ENCODE data around the gene ABCG1.

Gene ABCG1

DNA sequence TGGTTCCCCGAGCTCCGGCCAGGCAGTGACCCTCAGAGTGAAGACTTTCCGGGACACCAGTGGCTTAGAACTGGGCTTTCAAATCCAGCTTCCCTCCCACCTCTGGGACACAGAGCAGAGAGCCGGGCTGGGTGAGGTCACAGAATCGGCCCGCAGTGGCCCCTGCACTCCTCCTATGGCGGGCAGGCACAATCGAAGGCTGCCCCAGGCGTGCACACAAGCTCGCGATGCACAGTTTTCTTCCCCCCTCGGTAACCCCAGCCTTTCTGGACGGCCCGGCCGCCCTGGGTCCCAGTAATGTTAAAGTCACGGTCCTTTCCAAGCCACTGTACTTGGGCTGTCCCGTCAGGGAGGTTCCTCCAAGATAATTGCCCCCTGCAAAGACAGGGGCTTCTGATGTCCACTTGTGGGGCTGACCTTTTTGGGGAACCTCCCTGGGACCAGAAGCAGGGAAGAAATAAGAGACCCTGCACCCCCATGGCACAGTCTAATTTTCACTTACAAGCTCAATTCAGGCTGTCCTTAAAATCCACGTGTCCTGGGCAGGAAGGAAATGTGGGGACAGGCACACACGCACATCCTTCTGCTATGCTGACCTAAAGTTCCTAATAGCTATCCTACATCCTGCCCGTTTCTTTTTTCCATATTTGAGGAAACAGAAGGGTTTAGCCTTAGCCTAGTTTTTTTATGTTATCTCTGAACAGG lies 82.6 kb downstream of the ABCG1 start:
- H3K27me3 ChIP-seq (replicated peaks; ENCODE audit: insufficient read depth, low read length): peaks cover 99% of the 10 kb centered on the region
- H3K36me3 ChIP-seq (replicated peaks; ENCODE audit: insufficient read depth, low read length): no peaks in the 10 kb centered on the region
- no peaks in the 10 kb centered on the region for H3K4me1 ChIP-seq (ENCODE audit: low read length)
- DNase-seq: no peak
- no peaks in the 10 kb centered on the region for H4K20me1 ChIP-seq (ENCODE audit: insufficient read depth, low read length)
- no peaks in the 10 kb centered on the region for H3K79me2 ChIP-seq (ENCODE audit: low read length)
- H3K4me2 ChIP-seq (ENCODE audit: low read depth, low read length): no peak overlapping the region
- H3K9me3 ChIP-seq (replicated peaks; ENCODE audit: insufficient read depth, low read length): no peaks in the 10 kb centered on the region
- H3F3A ChIP-seq (ENCODE audit: insufficient read depth, low read length): no peaks in the 10 kb centered on the region; the same call in 1 of the 2 replicates
- H2AFZ ChIP-seq (ENCODE audit: low read length): no peak overlapping the region
- H3K9ac ChIP-seq (ENCODE audit: low read length): no peak overlapping the region
- H3K9me2 ChIP-seq (replicated peaks; ENCODE audit: insufficient read depth, low read length): no peaks in the 10 kb centered on the region
- no peak overlapping the region for H3K4me3 ChIP-seq (ENCODE audit: low read length)
- TF ChIP-seq EZH2phosphoT487 (IDR thresholded peaks at IDR 0.05; ENCODE audit: low read length): no peak
- TF ChIP-seq, protein P1, sequence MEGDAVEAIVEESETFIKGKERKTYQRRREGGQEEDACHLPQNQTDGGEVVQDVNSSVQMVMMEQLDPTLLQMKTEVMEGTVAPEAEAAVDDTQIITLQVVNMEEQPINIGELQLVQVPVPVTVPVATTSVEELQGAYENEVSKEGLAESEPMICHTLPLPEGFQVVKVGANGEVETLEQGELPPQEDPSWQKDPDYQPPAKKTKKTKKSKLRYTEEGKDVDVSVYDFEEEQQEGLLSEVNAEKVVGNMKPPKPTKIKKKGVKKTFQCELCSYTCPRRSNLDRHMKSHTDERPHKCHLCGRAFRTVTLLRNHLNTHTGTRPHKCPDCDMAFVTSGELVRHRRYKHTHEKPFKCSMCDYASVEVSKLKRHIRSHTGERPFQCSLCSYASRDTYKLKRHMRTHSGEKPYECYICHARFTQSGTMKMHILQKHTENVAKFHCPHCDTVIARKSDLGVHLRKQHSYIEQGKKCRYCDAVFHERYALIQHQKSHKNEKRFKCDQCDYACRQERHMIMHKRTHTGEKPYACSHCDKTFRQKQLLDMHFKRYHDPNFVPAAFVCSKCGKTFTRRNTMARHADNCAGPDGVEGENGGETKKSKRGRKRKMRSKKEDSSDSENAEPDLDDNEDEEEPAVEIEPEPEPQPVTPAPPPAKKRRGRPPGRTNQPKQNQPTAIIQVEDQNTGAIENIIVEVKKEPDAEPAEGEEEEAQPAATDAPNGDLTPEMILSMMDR (IDR thresholded peaks at IDR 0.05; ENCODE audit: low read length): no peak
- TF ChIP-seq EZH2 (optimal IDR thresholded peaks at IDR 0.05; ENCODE audit: low read depth, low read length): no peak
- no peak overlapping the region for H3K27ac ChIP-seq (ENCODE audit: low read length)

DNA sequence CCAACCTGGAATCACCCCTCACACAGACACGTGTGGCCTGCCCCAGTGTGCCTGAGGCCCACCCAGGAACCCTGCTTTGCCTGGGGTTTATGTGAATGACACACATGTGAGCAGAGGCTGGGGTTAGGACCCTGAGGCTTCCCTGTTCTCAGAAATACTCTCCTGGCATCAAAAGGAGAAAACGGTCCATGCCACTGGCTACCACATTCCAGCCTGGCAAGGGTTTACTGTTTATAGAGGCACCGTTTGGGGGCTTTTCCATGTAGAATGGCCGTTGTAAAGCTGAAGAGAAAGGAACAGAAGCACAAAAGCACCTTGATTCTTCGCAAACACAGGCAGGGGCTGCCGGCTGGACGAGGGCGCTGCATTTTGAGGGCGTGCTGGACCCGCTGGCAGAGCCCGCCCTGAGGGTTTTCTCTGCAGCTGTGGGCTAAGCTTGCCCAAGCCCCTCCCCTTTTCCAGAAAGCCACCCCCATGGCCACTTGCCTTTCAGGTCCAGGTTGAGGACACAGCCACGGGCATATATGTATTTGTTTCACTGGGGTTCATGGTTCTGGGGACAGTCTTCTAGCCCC lies 83.2 kb downstream of the ABCG1 start:
- DNase-seq: no peak
- TF ChIP-seq EZH2phosphoT487 (IDR thresholded peaks at IDR 0.05; ENCODE audit: low read length) (no peak), EZH2 (optimal IDR thresholded peaks at IDR 0.05; ENCODE audit: low read depth, low read length) (no peak)
- TF ChIP-seq, protein P1 (IDR thresholded peaks at IDR 0.05; ENCODE audit: low read length): no peak
- no peak overlapping the region for H3K4me3 ChIP-seq (ENCODE audit: low read length)
- H3K4me2 ChIP-seq (ENCODE audit: low read depth, low read length): no peak overlapping the region
- no peaks in the 10 kb centered on the region; the same call in 1 of the 2 replicates for H3F3A ChIP-seq (ENCODE audit: insufficient read depth, low read length)
- no peak overlapping the region for H2AFZ ChIP-seq (ENCODE audit: low read length)
- no peaks in the 10 kb centered on the region for H3K9me2 ChIP-seq (replicated peaks; ENCODE audit: insufficient read depth, low read length)
- no peaks in the 10 kb centered on the region for H3K79me2 ChIP-seq (ENCODE audit: low read length)
- H3K9me3 ChIP-seq (replicated peaks; ENCODE audit: insufficient read depth, low read length): no peaks in the 10 kb centered on the region
- no peak overlapping the region for H3K27ac ChIP-seq (ENCODE audit: low read length)
- H3K9ac ChIP-seq (ENCODE audit: low read length): no peak overlapping the region
- no peaks in the 10 kb centered on the region for H3K4me1 ChIP-seq (ENCODE audit: low read length)
- H3K36me3 ChIP-seq (replicated peaks; ENCODE audit: insufficient read depth, low read length): no peaks in the 10 kb centered on the region
- no peaks in the 10 kb centered on the region for H4K20me1 ChIP-seq (ENCODE audit: insufficient read depth, low read length)
- peaks cover 99% of the 10 kb centered on the region for H3K27me3 ChIP-seq (replicated peaks; ENCODE audit: insufficient read depth, low read length)

- peaks cover 99% of the 10 kb centered on the region for H3K27me3 ChIP-seq (replicated peaks; ENCODE audit: insufficient read depth, low read length)
- no peak overlapping the region for H3K4me2 ChIP-seq (ENCODE audit: low read depth, low read length)
- H4K20me1 ChIP-seq (ENCODE audit: insufficient read depth, low read length): no peaks in the 10 kb centered on the region
Observed at GRCh38 chr21:42302794-42303193, 83.9 kb downstream of the ABCG1 start.

More at GRCh38 chr21:42302794-42303193, 83.9 kb downstream of the ABCG1 start:
- Histone ChIP-seq H3K9me3 (replicated peaks; ENCODE audit: insufficient read depth, low read length) (no peaks in the 10 kb centered on the region), H3K79me2 (ENCODE audit: low read length) (no peaks in the 10 kb centered on the region), H3K36me3 (replicated peaks; ENCODE audit: insufficient read depth, low read length) (no peaks in the 10 kb centered on the region), H3K4me3 (ENCODE audit: low read length) (no peak overlapping the region), H3K9me2 (replicated peaks; ENCODE audit: insufficient read depth, low read length) (no peaks in the 10 kb centered on the region), H3F3A (ENCODE audit: insufficient read depth, low read length) (no peaks in the 10 kb centered on the region; the same call in 1 of the 2 replicates), H3K9ac (ENCODE audit: low read length) (no peak overlapping the region), H2AFZ (ENCODE audit: low read length) (no peak overlapping the region), H3K27ac (ENCODE audit: low read length) (no peak overlapping the region), H3K4me1 (ENCODE audit: low read length) (no peaks in the 10 kb centered on the region)
- DNase-seq: no peak
- TF ChIP-seq EZH2phosphoT487 (IDR thresholded peaks at IDR 0.05; ENCODE audit: low read length) (no peak), EZH2 (optimal IDR thresholded peaks at IDR 0.05; ENCODE audit: low read depth, low read length) (no peak)
- TF ChIP-seq, protein P1 (IDR thresholded peaks at IDR 0.05; ENCODE audit: low read length): no peak
